GM19099 (cell line): ENCODE measurements around the gene TMEM44.

Experiments
- POLR2A ChIP-seq: IDR thresholded peaks from 3 replicates; pipeline ENCODE4 v1.6.1; 2011; ENCODE audit warnings: low read depth; ENCODE audit not compliant: insufficient read length; ENCODE audit errors: extremely low read depth

Gene TMEM44

GRCh38 chr3:194565597-194566190, 67.5 kb downstream of the TMEM44 start:
- TF ChIP-seq POLR2A: no peak

- no peak for TF ChIP-seq POLR2A
Measured at GRCh38 chr3:194562986-194563385, 70.2 kb downstream of the TMEM44 start.

GRCh38 chr3:194561306-194561974, 71.8 kb downstream of the TMEM44 start:
- TF ChIP-seq POLR2A: no peak

GRCh38 chr3:194560047-194560446, 73.2 kb downstream of the TMEM44 start:
- no peak for TF ChIP-seq POLR2A

DNA sequence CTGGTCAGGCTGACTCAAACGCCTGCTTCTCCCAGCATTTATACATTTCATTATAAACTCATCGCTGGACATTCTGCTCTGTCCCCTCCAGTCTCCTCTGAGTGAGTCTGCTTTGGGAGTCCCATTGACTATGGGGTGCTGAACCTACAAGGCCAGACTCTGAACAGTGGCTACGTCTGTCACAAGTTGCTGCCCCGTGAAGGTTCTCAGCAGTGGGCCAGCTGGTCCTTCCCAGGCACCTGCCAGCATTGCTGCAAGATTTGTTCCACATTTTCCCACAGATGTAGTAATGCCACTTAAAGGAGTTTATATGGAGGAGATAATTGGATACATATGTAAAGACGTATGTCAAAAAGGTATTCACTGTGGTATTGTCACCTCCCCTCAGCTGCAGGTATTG, 73.7 kb downstream of the TMEM44 start:
- TF ChIP-seq POLR2A: no peak

- peak; percentile 25 for TF ChIP-seq POLR2A
Measured at GRCh38 chr3:194556086-194557056, 76.8 kb downstream of the TMEM44 start.

DNA sequence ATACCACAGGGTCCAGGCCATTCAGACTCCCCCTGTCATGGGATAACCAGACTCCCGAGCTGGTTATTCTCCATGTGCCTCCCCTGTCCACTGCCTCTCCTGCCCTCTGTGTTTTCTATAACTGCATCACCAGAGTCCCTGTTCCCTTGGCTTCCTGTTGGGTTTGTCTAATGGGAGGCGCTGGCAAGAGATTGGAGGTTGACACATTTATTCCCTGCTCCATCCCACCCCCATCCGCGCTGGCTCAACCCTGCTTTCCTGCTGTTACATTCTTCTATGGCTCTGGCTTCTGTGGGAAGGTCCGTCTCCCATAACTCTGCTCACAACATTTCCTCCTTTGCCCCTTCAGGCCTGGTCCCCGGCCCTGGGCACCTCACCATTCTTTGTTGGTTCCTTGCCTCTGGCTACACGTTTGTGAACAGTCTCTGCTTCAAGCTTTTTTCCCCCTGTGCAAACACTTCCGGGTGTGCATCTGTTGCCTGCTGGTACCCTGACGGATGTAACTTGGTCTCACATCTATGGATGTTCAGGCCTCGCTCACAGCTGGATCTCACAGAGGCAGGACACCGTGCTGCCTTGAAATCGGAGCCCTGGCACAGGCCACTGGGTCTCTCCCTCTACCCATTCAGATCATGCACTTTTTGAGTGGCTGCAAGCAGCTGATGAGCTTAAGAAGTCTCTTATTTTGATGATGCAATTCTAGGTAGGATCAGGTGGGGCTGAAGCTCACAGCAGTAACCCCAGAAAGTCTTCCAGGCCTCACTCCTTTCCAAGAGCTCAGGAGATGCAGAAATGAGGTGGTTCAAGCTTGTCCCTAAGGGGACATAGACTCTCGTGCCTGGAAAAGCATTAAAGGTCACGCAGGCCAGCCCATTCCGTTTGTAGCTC, 77.8 kb downstream of the TMEM44 start:
- no peak for TF ChIP-seq POLR2A

- no peak for TF ChIP-seq POLR2A
Measured at GRCh38 chr3:194554473-194555123, 78.6 kb downstream of the TMEM44 start.

GRCh38 chr3:194552327-194552949, 80.8 kb downstream of the TMEM44 start:
- no peak for TF ChIP-seq POLR2A

DNA sequence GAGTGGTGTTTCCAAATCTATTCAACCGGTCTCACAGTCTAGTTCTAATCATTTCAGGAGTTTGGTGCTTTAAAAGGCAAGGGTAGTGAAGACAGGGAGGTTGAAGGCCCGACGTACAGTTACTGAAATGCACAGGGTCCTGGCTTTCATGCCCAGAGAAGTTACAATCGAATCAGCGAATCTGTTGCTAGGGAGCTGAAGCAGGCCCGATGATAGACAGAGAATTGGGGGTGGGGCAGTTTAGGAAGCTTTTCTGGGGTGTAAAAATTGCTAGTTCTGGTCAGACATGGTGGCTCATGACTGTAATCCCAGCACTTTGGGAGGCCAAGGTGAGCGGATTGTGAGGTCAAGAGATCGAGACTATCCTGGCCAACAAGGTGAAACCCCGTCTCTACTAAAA, 83.4 kb downstream of the TMEM44 start:
- TF ChIP-seq POLR2A: no peak

- no peak for TF ChIP-seq POLR2A
Measured at GRCh38 chr3:194548346-194549321, 84.6 kb downstream of the TMEM44 start.

GRCh38 chr3:194547042-194547441, 86.2 kb downstream of the TMEM44 start:
- TF ChIP-seq POLR2A: no peak

GRCh38 chr3:194543550-194543949, 89.7 kb downstream of the TMEM44 start:
- TF ChIP-seq POLR2A: no peak
